Measurements from ENCODE around the gene TBC1D1. TPM values are rescaled to one million over a fixed set of nuclear protein-coding genes. Genes with fewer than 3 reads are reported as not detected.

Gene TBC1D1
- total and polyA plus RNA-seq, 2 donors (not counting 3 experiments of a cell fraction or from before 2014, with no cell fraction given) = 63.5 to 116 TPM

DNA sequence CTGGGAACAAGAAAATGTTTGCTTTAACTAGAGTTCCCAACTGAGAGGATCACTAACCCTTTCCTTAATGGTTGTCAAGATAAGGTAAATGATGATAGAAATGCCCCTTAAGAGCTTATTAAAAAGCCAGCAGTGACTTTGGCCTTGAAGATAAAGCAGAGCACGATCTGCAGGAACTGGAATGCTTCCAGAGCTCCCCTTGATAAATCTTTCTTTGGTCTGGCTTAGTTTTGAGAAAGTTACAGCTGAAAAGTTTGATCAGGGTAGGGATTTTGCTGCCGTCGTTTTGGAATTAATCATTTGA is 133.3 kb downstream of the TBC1D1 start:
- no peak overlapping the region for H3K4me3 ChIP-seq (replicated peaks in 1 of 3; ENCODE audit: insufficient read depth in 1 of 3, low read depth in 1 of 3, low read length in 3 of 3)
- H3K4me1 ChIP-seq (ENCODE audit: control insufficient read depth, extremely low read depth, insufficient read depth, low read length) = peaks cover 5% of the 10 kb centered on the region
- no peaks in the 10 kb centered on the region for H3K9me3 ChIP-seq (replicated peaks; ENCODE audit: control insufficient read depth, insufficient read depth, low read length)
- H3K9me1 ChIP-seq (replicated peaks; ENCODE audit: control insufficient read depth, extremely low read depth, insufficient read depth, low read length) = peaks cover 2% of the 10 kb centered on the region
- ChIA-PET CTCF (interaction anchor here (1.0 kb wide), 1 partner anchor 11 kb away, joined by 3 read pairs; no protein-coding TSS in a partner anchor), POLR2A (no interaction called here)
- H3K4me2 ChIP-seq (ENCODE audit: insufficient read depth, low read length) = no peak overlapping the region
- no peak overlapping the region for H3K9ac ChIP-seq (replicated peaks; ENCODE audit: extremely low read depth, insufficient read depth, low read length)
- no peaks in the 10 kb centered on the region for H3K27me3 ChIP-seq (ENCODE audit: control insufficient read depth in 2 of 2, insufficient read depth in 2 of 2, low read length in 2 of 2)
- no peaks in the 10 kb centered on the region for H4K20me1 ChIP-seq (replicated peaks; ENCODE audit: control insufficient read depth, extremely low read depth, insufficient read depth, low read length)
- FAIRE-seq (no peak), DNase-seq (ENCODE audit: low read depth, low spot score) (no peak)
- no peak overlapping the region for H3K27ac ChIP-seq (ENCODE audit: insufficient read depth, low read depth, low read length)
- H3K79me2 ChIP-seq (ENCODE audit: control insufficient read depth, insufficient read depth, low read length) = no peaks in the 10 kb centered on the region
- TF ChIP-seq MYC (IDR thresholded peaks at IDR 0.05; ENCODE audit: low read depth, low read length) (no peak), GATA2 (IDR thresholded peaks at IDR 0.05; ENCODE audit: insufficient read depth, insufficient read length, low read depth, low read length) (no peak), POLR2A (IDR thresholded peaks at IDR 0.05; ENCODE audit: low read depth, low read length) (no peak), POLR2AphosphoS5 (IDR thresholded peaks at IDR 0.05; ENCODE audit: insufficient read depth, low read depth, low read length) (no peak), EZH2 (IDR thresholded peaks at IDR 0.05; ENCODE audit: borderline replicate concordance, low read depth, low read length, severe bottlenecking) (no peak), FOS (IDR thresholded peaks at IDR 0.05; ENCODE audit: borderline replicate concordance, insufficient read depth, low read length) (no peak), JUN (IDR thresholded peaks at IDR 0.05; ENCODE audit: borderline replicate concordance, insufficient read depth, insufficient read length, low read depth) (no peak)
- TF ChIP-seq, protein P1, sequence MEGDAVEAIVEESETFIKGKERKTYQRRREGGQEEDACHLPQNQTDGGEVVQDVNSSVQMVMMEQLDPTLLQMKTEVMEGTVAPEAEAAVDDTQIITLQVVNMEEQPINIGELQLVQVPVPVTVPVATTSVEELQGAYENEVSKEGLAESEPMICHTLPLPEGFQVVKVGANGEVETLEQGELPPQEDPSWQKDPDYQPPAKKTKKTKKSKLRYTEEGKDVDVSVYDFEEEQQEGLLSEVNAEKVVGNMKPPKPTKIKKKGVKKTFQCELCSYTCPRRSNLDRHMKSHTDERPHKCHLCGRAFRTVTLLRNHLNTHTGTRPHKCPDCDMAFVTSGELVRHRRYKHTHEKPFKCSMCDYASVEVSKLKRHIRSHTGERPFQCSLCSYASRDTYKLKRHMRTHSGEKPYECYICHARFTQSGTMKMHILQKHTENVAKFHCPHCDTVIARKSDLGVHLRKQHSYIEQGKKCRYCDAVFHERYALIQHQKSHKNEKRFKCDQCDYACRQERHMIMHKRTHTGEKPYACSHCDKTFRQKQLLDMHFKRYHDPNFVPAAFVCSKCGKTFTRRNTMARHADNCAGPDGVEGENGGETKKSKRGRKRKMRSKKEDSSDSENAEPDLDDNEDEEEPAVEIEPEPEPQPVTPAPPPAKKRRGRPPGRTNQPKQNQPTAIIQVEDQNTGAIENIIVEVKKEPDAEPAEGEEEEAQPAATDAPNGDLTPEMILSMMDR (IDR thresholded peaks at IDR 0.05; ENCODE audit: extremely low read depth in 1 of 2, insufficient read depth in 1 of 2, low read depth in 1 of 2, low read length in 2 of 2) = no peak
- TF ChIP-seq, protein P2, sequence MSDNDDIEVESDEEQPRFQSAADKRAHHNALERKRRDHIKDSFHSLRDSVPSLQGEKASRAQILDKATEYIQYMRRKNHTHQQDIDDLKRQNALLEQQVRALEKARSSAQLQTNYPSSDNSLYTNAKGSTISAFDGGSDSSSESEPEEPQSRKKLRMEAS (IDR thresholded peaks at IDR 0.05; ENCODE audit: insufficient read depth, insufficient read length) = no peak
- intact Hi-C loops (cut with micrococcal nuclease) = no loop called here
- H3K36me3 ChIP-seq (ENCODE audit: control insufficient read depth in 2 of 2, extremely low read depth in 1 of 2, insufficient read depth in 2 of 2, low read length in 2 of 2) = peaks cover 3 to 5% of the 10 kb centered on the region in 2 experiments
- no peak overlapping the region for H2AFZ ChIP-seq (ENCODE audit: low read depth, low read length)
- dilution Hi-C loops (cut with MboI; ENCODE audit: extremely low pct_ligation_motif_present, low sequenced_read_pairs) = no loop called here
- no TSS peak for BruUV-seq (replicated peaks)

Measured in endothelial cell of umbilical vein (primary cell).